Testis (tissue), 3 donors: ENCODE measurements around the gene HLCS. TPM values are rescaled to one million over a fixed set of nuclear protein-coding genes. Genes with fewer than 3 reads are reported as not detected.

Experiments
- DNase-seq: peaks from one replicate; pipeline ENCODE4 v3.0.0-alpha.2; 2019
- H3K27ac ChIP-seq, 2 donors: fragments of 200-600 bp; sonication (generic); one replicate each; pipeline ENCODE4 v1.5.1; 2019
- H3K27me3 ChIP-seq: fragments of 200-600 bp; sonication (generic); one replicate; pipeline ENCODE4 v1.5.1; 2019
- H3K36me3 ChIP-seq: fragments of 200-600 bp; sonication (generic); one replicate; pipeline ENCODE4 v1.5.1; 2017; ENCODE audit warnings: low read depth; ENCODE audit errors: missing control alignments
- H3K4me1 ChIP-seq: fragments of 200-600 bp; sonication (generic); one replicate; pipeline ENCODE4 v1.5.1; 2019
- H3K4me3 ChIP-seq, 2 donors: fragments of 200-600 bp; sonication (generic); one replicate each; pipeline ENCODE4 v1.5.1; 2017 to 2019
- H3K9me3 ChIP-seq: fragments of 200-600 bp; sonication (generic); one replicate; pipeline ENCODE4 v1.5.1; 2017
- CTCF ChIP-seq, 3 experiments: fragments of 450-650 bp in 2 of 3; fragments of 200-600 bp in 1 of 3; sonication (generic) in 1 of 3; IDR thresholded peaks; one replicate each; pipeline ENCODE4 v1.5.1; 2016 to 2019; ENCODE audit warnings: antibody characterized with exemption in 3 of 3, mild to moderate bottlenecking in 2 of 3, moderate library complexity in 1 of 3
- POLR2A ChIP-seq: fragments of 450-650 bp; IDR thresholded peaks from one replicate; pipeline ENCODE4 v1.6.1; 2017; ENCODE audit warnings: antibody characterized with exemption, mild to moderate bottlenecking, moderate library complexity
- WGBS, 2 donors: methylation state at CpG; one replicate each; pipeline ENCODE4 v1.1.5; 2018; 5-methylcytosine and 5-hydroxymethylcytosine counted together
- intact Hi-C: fragments of 100-400 bp; cut with DNase I; formaldehyde crosslinking; loops from one replicate; pipeline ENCODE4 v1.15.1; 2023; ENCODE audit warnings: low total_unique reads
- polyA plus RNA-seq: library from polyadenylated mRNA; stranded (reverse); fragments of 350-450 nt; fragmentation: Illumina TruSeq; extraction: RNeasy Lipid Tissue Mini Kit (QIAGEN cat#74804); gene quantifications from one replicate; pipeline ENCODE4 v1.2.3, GENCODE V29; 2014; ENCODE audit warnings: low read depth, low replicate concordance; ENCODE audit not compliant: insufficient read depth
- total RNA-seq, 2 donors: library from RNA; depleted of rRNA; stranded (reverse); fragments of >200 nt; gene quantifications; one replicate each; pipeline ENCODE4 v1.2.3, GENCODE V29; 2016

Gene HLCS
- total and polyA plus RNA-seq, 3 donors from 2014 or later = 19.5 to 38.1 (median 30.1) TPM

GRCh38 chr21:36791695-36792470, 174.6 kb downstream of the HLCS start:
- no peaks in the 10 kb centered on the region for H3K36me3 ChIP-seq
- intact Hi-C loops = no loop called here
- TF ChIP-seq CTCF (IDR thresholded peaks at IDR 0.05) (no peak), POLR2A (no peak)
- WGBS, 2 donors = 87 to 89% methylated on average over 18 to 21 of the region's 21 CpGs
- H3K9me3 ChIP-seq = no peaks in the 10 kb centered on the region
- no peak overlapping the region for H3K4me3 ChIP-seq
- no peaks in the 10 kb centered on the region for H3K4me1 ChIP-seq
- H3K27me3 ChIP-seq = no peaks in the 10 kb centered on the region
- no peak overlapping the region for H3K27ac ChIP-seq
- DNase-seq = no peak

- Histone ChIP-seq H3K4me3 (no peak overlapping the region), H3K36me3 (no peaks in the 10 kb centered on the region), H3K9me3 (no peaks in the 10 kb centered on the region), H3K27ac (no peak overlapping the region), H3K27me3 (no peaks in the 10 kb centered on the region), H3K4me1 (no peaks in the 10 kb centered on the region)
- TF ChIP-seq CTCF (IDR thresholded peaks at IDR 0.05) (no peak), POLR2A (no peak)
- intact Hi-C loops = no loop called here
- 65 to 86% methylated on average over 10 of the region's 10 CpGs for WGBS, 2 donors
- no peak for DNase-seq
Measured at GRCh38 chr21:36791180-36791579, 175.3 kb downstream of the HLCS start.

DNA sequence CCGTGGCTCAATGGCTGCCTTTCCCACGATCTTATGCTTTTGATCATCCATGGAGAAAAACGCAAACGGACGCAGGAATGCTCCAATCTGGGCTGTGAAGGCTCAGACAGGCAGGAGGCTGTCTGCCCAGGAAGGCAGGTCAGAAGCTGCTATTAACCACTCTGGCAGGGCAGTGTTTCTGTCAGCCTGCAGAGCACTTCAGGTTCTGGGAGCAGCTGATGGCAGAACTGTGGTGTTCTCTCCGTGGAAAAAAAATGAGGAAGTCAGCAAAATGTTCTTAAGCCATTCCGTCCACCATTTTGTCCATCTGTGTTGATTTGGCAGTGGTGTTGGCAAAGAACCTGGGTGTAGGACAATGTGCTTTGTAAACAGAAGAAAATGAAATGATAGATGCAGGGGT, 175.9 kb downstream of the HLCS start:
- DNase-seq = no peak
- TF ChIP-seq CTCF (IDR thresholded peaks at IDR 0.05) (no peak), POLR2A (no peak)
- H3K4me3 ChIP-seq = no peak overlapping the region
- no peaks in the 10 kb centered on the region for H3K9me3 ChIP-seq
- intact Hi-C loops = no loop called here
- no peak overlapping the region for H3K27ac ChIP-seq
- H3K36me3 ChIP-seq = no peaks in the 10 kb centered on the region
- 61 to 63% methylated on average over 7 of the region's 7 CpGs for WGBS, 2 donors
- H3K27me3 ChIP-seq = no peaks in the 10 kb centered on the region
- H3K4me1 ChIP-seq = no peaks in the 10 kb centered on the region

- H3K4me3 ChIP-seq = no peak overlapping the region
- H3K4me1 ChIP-seq = no peaks in the 10 kb centered on the region
- no peaks in the 10 kb centered on the region for H3K27me3 ChIP-seq
- peak; percentile 56 for DNase-seq
- H3K36me3 ChIP-seq = no peaks in the 10 kb centered on the region
- 50 to 61% methylated on average over 12 of the region's 12 CpGs for WGBS, 2 donors
- no peak overlapping the region for H3K27ac ChIP-seq
- intact Hi-C loops = no loop called here
- TF ChIP-seq CTCF (IDR thresholded peaks at IDR 0.05) (no peak), POLR2A (no peak)
- H3K9me3 ChIP-seq = no peaks in the 10 kb centered on the region
Measured at GRCh38 chr21:36788120-36788638, 178.3 kb downstream of the HLCS start.

- no peaks in the 10 kb centered on the region for H3K36me3 ChIP-seq
- 87 to 94% methylated on average over 4 of the region's 4 CpGs for WGBS, 2 donors
- TF ChIP-seq POLR2A (no peak), CTCF (IDR thresholded peaks at IDR 0.05) (no peak)
- H3K9me3 ChIP-seq = no peaks in the 10 kb centered on the region
- DNase-seq = no peak
- H3K4me3 ChIP-seq = no peak overlapping the region
- no peaks in the 10 kb centered on the region for H3K27me3 ChIP-seq
- H3K27ac ChIP-seq = no peak overlapping the region
- H3K4me1 ChIP-seq = no peaks in the 10 kb centered on the region
- intact Hi-C loops = no loop called here
Measured at GRCh38 chr21:36786186-36786585, 180.3 kb downstream of the HLCS start.
